Measurements from ENCODE around the gene IRF3.

The IRF3 gene

GRCh38 chr19:49665036-49665350 lies 664 bp downstream of the IRF3 start:
- no peak for DNase-seq

- peak; percentile 86 for DNase-seq
Measured at GRCh38 chr19:49664171-49665035, 1.3 kb downstream of the IRF3 start.

GRCh38 chr19:49663224-49663623 lies 2.4 kb downstream of the IRF3 start:
- no peak for DNase-seq

- no peak for DNase-seq
Measured at GRCh38 chr19:49662011-49662410, 3.6 kb downstream of the IRF3 start.

GRCh38 chr19:49660338-49660961 lies 5.2 kb downstream of the IRF3 start:
- DNase-seq: no peak

- DNase-seq: no peak
Measured at GRCh38 chr19:49658566-49659442, 6.9 kb downstream of the IRF3 start.

- DNase-seq: no peak
Measured at GRCh38 chr19:49658139-49658517, 7.5 kb downstream of the IRF3 start.

GRCh38 chr19:49657493-49658138 lies 8.0 kb downstream of the IRF3 start:
- DNase-seq: no peak

- no peak for DNase-seq
Measured at GRCh38 chr19:49656456-49657109, 9.1 kb downstream of the IRF3 start.

GRCh38 chr19:49655570-49656455 lies 9.8 kb downstream of the IRF3 start:
- DNase-seq: no peak

- DNase-seq: no peak
Measured at GRCh38 chr19:49654581-49654980, 11.1 kb downstream of the IRF3 start.

- DNase-seq: no peak
Measured at GRCh38 chr19:49653466-49653806, 12.2 kb downstream of the IRF3 start.

- no peak for DNase-seq
Measured at GRCh38 chr19:49652551-49653465, 12.8 kb downstream of the IRF3 start.

- DNase-seq: no peak
Measured at GRCh38 chr19:49651820-49652550, 13.7 kb downstream of the IRF3 start.

- DNase-seq: no peak
Measured at GRCh38 chr19:49651029-49651819, 14.4 kb downstream of the IRF3 start.

GRCh38 chr19:49646586-49646985 lies 19.1 kb downstream of the IRF3 start:
- DNase-seq: no peak

- DNase-seq: no peak
Measured at GRCh38 chr19:49645995-49646394, 19.7 kb downstream of the IRF3 start.

GRCh38 chr19:49645592-49645991 lies 20.1 kb downstream of the IRF3 start:
- no peak for DNase-seq

GRCh38 chr19:49643466-49643865 lies 22.2 kb downstream of the IRF3 start:
- DNase-seq: no peak

Data from NCI-H1436 (cell line).